ENCODE results near the gene CRB1. TPM values are rescaled to one million over a fixed set of nuclear protein-coding genes. Genes with fewer than 3 reads are reported as not detected.

The CRB1 gene
- polyA plus RNA-seq, 3 donors: not detected

GRCh38 chr1:197312163-197312562 is 44.1 kb downstream of the CRB1 start:
- Mint-ChIP-seq H3K4me1 (no peaks in the 10 kb centered on the region), H3K27ac (no peak overlapping the region), H3K27me3 (ENCODE audit: low read depth in 3 of 3) (peaks cover 0 to 3% (median 2%) of the 10 kb centered on the region in 3 donors), H3K36me3 (no peaks in the 10 kb centered on the region), H3K4me3 (no peak overlapping the region), H3K9me3 (peaks cover 0 to 3% (median 0%) of the 10 kb centered on the region in 7 donors)
- Histone ChIP-seq H3K27me3 (ENCODE audit: control insufficient read depth in 2 of 2, insufficient read depth in 2 of 2, low read length in 2 of 2) (no peaks in the 10 kb centered on the region), H3K9ac (ENCODE audit: insufficient read depth, low read length, poor library complexity, severe bottlenecking) (no peak overlapping the region), H2AFZ (ENCODE audit: insufficient read depth, low read depth, low read length, poor library complexity, severe bottlenecking) (no peak overlapping the region), H3K9me3 (replicated peaks in 1 of 2; ENCODE audit: control insufficient read depth in 1 of 2, insufficient read depth in 1 of 2, low read length in 2 of 2) (no peaks in the 10 kb centered on the region), H3K4me1 (ENCODE audit: control insufficient read depth in 1 of 2, insufficient read depth in 2 of 2, low read length in 2 of 2) (no peaks in the 10 kb centered on the region), H3K36me3 (replicated peaks in 1 of 2; ENCODE audit: control insufficient read depth in 1 of 2, insufficient read depth in 2 of 2, low read length in 2 of 2) (no peaks in the 10 kb centered on the region), H3K4me2 (replicated peaks; ENCODE audit: extremely low read depth, low read length, poor library complexity, severe bottlenecking) (no peak overlapping the region), H3K4me3 (replicated peaks in 1 of 3; ENCODE audit: low read depth in 2 of 3, low read length in 3 of 3) (no peak overlapping the region), H3K79me2 (ENCODE audit: insufficient read depth, low read length) (no peaks in the 10 kb centered on the region), H3K27ac (ENCODE audit: low read depth in 1 of 2, low read length in 2 of 2) (no peak overlapping the region), H4K20me1 (ENCODE audit: insufficient read depth, low read length) (no peaks in the 10 kb centered on the region)
- TF ChIP-seq CTCF (IDR thresholded peaks at IDR 0.05): no peak
- no CpG with 5 or more reads among the region's 5 CpGs for WGBS (ENCODE audit: insufficient coverage)
- intact Hi-C loops (cut with micrococcal nuclease): no loop called here
- no peak for DNase-seq

GRCh38 chr1:197313713-197314112 is 45.7 kb downstream of the CRB1 start:
- H3K4me3 Mint-ChIP-seq: no peak overlapping the region
- no peaks in the 10 kb centered on the region for H3K36me3 ChIP-seq (replicated peaks in 1 of 2; ENCODE audit: control insufficient read depth in 1 of 2, insufficient read depth in 2 of 2, low read length in 2 of 2)
- H3K9me3 Mint-ChIP-seq: peaks cover 0 to 3% (median 2%) of the 10 kb centered on the region in 7 donors
- no peak overlapping the region for H2AFZ ChIP-seq (ENCODE audit: insufficient read depth, low read depth, low read length, poor library complexity, severe bottlenecking)
- H3K27me3 Mint-ChIP-seq (ENCODE audit: low read depth in 3 of 3): peaks cover 0 to 3% (median 2%) of the 10 kb centered on the region in 3 donors
- H3K9ac ChIP-seq (ENCODE audit: insufficient read depth, low read length, poor library complexity, severe bottlenecking): no peak overlapping the region
- no peak overlapping the region for H3K4me3 ChIP-seq (replicated peaks in 1 of 3; ENCODE audit: low read depth in 2 of 3, low read length in 3 of 3)
- no peak overlapping the region for H3K27ac Mint-ChIP-seq
- H4K20me1 ChIP-seq (ENCODE audit: insufficient read depth, low read length): no peaks in the 10 kb centered on the region
- H3K36me3 Mint-ChIP-seq: no peaks in the 10 kb centered on the region
- H3K27ac ChIP-seq (ENCODE audit: low read depth in 1 of 2, low read length in 2 of 2): no peak overlapping the region
- no CpG with 5 or more reads among the region's 5 CpGs for WGBS (ENCODE audit: insufficient coverage)
- no peak overlapping the region for H3K4me2 ChIP-seq (replicated peaks; ENCODE audit: extremely low read depth, low read length, poor library complexity, severe bottlenecking)
- intact Hi-C loops (cut with micrococcal nuclease): no loop called here
- no peaks in the 10 kb centered on the region for H3K79me2 ChIP-seq (ENCODE audit: insufficient read depth, low read length)
- no peaks in the 10 kb centered on the region for H3K4me1 Mint-ChIP-seq
- no peak for DNase-seq
- H3K9me3 ChIP-seq (replicated peaks in 1 of 2; ENCODE audit: control insufficient read depth in 1 of 2, insufficient read depth in 1 of 2, low read length in 2 of 2): no peaks in the 10 kb centered on the region
- TF ChIP-seq CTCF (IDR thresholded peaks at IDR 0.05): no peak
- no peaks in the 10 kb centered on the region for H3K27me3 ChIP-seq (ENCODE audit: control insufficient read depth in 2 of 2, insufficient read depth in 2 of 2, low read length in 2 of 2)
- no peaks in the 10 kb centered on the region for H3K4me1 ChIP-seq (ENCODE audit: control insufficient read depth in 1 of 2, insufficient read depth in 2 of 2, low read length in 2 of 2)

Measured in CD14-positive monocyte (primary cell).